Small intestine (tissue), 16 donors: Measurements from ENCODE around the gene KRTAP1-5. TPM values are rescaled to one million over a fixed set of nuclear protein-coding genes. Genes with fewer than 3 reads are reported as not detected.

Source experiments
- DNase-seq, 2 donors: peaks; one replicate each; pipeline versions ENCODE4 v3.0.0 to v3.0.0-alpha.2; 2013
- FAIRE-seq: peaks from 2 replicates; lab custom pipeline; 2012; peaks lifted over from hg19 to GRCh38; lab: Jason Lieb, UNC
- H3K27ac ChIP-seq, 3 donors: one replicate each; pipeline ENCODE4 v1.5.1; 2013; ENCODE audit warnings: low read length in 2 of 3, mild to moderate bottlenecking in 2 of 3, control low read depth in 1 of 3, inconsistent platforms in 1 of 3, low read depth in 1 of 3, moderate library complexity in 1 of 3
- H3K27me3 ChIP-seq, 3 donors: one replicate each; pipeline ENCODE4 v1.6.1; 2013; ENCODE audit warnings: low read length in 3 of 3, inconsistent platforms in 1 of 3; ENCODE audit not compliant: control insufficient read depth in 3 of 3, insufficient read depth in 3 of 3
- H3K36me3 ChIP-seq, 3 donors: one replicate each; pipeline ENCODE4 v1.6.1; 2013; ENCODE audit warnings: low read length in 3 of 3, inconsistent platforms in 1 of 3, low read depth in 1 of 3, mild to moderate bottlenecking in 1 of 3, moderate library complexity in 1 of 3; ENCODE audit not compliant: control insufficient read depth in 3 of 3, insufficient read depth in 2 of 3
- H3K4me1 ChIP-seq, 3 donors: one replicate each; pipeline ENCODE4 v1.6.1; 2013; ENCODE audit warnings: low read length in 2 of 3, inconsistent platforms in 1 of 3, low read depth in 1 of 3, mild to moderate bottlenecking in 1 of 3, moderate library complexity in 1 of 3; ENCODE audit not compliant: control insufficient read depth in 3 of 3, insufficient read depth in 2 of 3
- H3K4me3 ChIP-seq, 3 donors: one replicate each; pipeline ENCODE4 v1.5.1; 2013; ENCODE audit warnings: low read length in 3 of 3, control low read depth in 1 of 3, inconsistent platforms in 1 of 3, low read depth in 1 of 3, mild to moderate bottlenecking in 1 of 3, moderate library complexity in 1 of 3
- H3K9me3 ChIP-seq, 2 donors: one replicate each; pipeline ENCODE4 v1.6.1; 2013; ENCODE audit warnings: low read depth in 1 of 2, low read length in 1 of 2; ENCODE audit not compliant: control insufficient read depth in 2 of 2, insufficient read depth in 1 of 2
- WGBS, 3 donors: extraction: QIAGEN DNeasy Blood & Tissue Kit; methylation state at CpG; one replicate each; pipeline ENCODE4 v1.1.7; 2013; 5-methylcytosine and 5-hydroxymethylcytosine counted together
- long read RNA-seq, 10 donors: transcript quantifications; one replicate each; lab custom pipeline, GENCODE V29; 2026
- polyA plus RNA-seq, 4 donors: library from polyadenylated mRNA; stranded (reverse) in 3 of 4; unstranded in 1 of 4; fragments of 200-250 nt in 3 of 4; fragments of 120-200 nt in 1 of 4; gene quantifications; one replicate each; pipeline versions ENCODE4 v1.2.1 to v1.2.3, GENCODE V29; 2013
- donor health status: healthy with polysubstance abuse.
- donor health status: control.
- donor health status: control.
- donor health status: Bipolar disorder and iron deficiency.
- donor health status: healthy.

The KRTAP1-5 gene, protein sequence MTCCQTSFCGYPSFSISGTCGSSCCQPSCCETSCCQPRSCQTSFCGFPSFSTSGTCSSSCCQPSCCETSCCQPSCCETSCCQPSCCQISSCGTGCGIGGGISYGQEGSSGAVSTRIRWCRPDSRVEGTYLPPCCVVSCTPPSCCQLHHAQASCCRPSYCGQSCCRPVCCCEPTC
- polyA plus RNA-seq = under 1 TPM in 1 of 4 donors, not detected in 3; 0.04 TPM
- long read RNA-seq, donor 1 = 0 reads
- long read RNA-seq, donor 2 = 0 reads
- long read RNA-seq, donor 3 = 0 reads
- long read RNA-seq, donor 4 = 0 reads
- long read RNA-seq, donor 5 = 0 reads
- long read RNA-seq, donor 6 = 0 reads
- long read RNA-seq, donor 7 = 0 reads
- long read RNA-seq, donor 8 = 0 reads
- long read RNA-seq, donor 9 = 0 reads
- long read RNA-seq, donor 10 = 0 reads

DNA sequence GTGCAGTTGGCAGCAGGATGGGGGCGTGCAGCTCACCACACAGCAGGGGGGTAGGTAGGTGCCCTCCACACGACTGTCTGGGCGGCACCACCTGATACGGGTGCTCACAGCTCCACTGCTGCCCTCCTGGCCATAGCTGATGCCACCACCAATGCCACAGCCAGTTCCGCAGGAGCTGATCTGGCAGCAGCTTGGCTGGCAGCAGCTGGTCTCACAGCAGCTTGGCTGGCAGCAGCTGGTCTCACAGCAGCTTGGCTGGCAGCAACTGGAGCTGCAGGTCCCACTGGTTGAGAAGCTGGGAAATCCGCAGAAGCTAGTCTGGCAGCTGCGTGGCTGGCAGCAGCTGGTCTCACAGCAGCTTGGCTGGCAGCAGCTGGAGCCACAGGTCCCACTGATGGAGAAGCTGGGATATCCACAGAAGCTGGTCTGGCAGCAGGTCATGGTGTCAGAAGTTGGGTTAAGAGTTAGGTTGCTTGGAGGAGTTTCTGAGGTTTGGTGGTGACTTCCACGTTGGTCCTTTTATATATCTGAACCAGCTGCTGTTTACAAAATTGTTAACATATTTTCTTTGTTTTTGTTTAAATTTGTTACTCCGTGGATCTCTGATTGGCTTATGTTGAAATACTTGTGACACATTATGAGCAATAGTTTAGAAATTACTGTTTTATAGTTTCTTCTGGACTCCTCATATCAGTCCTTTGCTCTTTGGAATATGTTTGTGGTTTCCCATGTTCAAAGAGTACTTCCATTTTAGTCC lies at the start of gene KRTAP1-5:
TSS of gene KRTAP1-5 (minus strand) at position 494 of the 757 bp plus-strand sequence. CDS start at position 441, 53 bp downstream.
- 56 to 72% (median 71%) methylated on average over 9 of the region's 9 CpGs for WGBS, 3 donors
- DNase-seq (no peak), FAIRE-seq (no peak)
- Histone ChIP-seq H3K9me3 (no peaks in the 10 kb centered on the region), H3K36me3 (no peaks in the 10 kb centered on the region), H3K4me1 (no peaks in the 10 kb centered on the region), H3K4me3 (no peak within 1 kb of the TSS), H3K27ac (no peak within 1 kb of the TSS), H3K27me3 (no peaks in the 10 kb centered on the region)

DNA sequence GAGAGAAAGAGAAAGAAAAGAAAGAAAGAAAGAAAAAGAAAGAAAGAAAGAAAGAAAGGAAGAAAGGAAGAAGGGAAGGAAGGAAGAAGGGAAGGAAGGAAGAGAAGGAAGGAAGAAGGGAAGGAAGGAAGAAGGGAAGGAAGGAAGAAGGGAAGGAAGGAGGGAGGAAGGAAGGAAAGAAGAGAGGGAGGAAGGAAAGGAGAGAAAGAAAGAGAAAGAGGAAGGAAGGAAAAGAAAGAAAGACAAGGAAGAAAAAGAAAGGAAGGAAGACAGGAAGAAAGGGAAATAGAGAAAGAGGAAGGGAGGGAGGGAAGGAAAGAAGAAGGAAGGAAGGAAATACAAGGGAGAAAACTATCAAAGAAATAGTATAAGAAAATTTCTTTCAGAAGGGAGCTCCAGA lies 49.8 kb upstream of the KRTAP1-5 start:
- FAIRE-seq (no peak), DNase-seq (no peak)
- Histone ChIP-seq H3K4me1 (no peaks in the 10 kb centered on the region), H3K9me3 (no peaks in the 10 kb centered on the region), H3K4me3 (no peak overlapping the region), H3K27me3 (peaks cover 0 to 3% (median 3%) of the 10 kb centered on the region in 3 donors), H3K27ac (no peak overlapping the region), H3K36me3 (no peaks in the 10 kb centered on the region)

DNA sequence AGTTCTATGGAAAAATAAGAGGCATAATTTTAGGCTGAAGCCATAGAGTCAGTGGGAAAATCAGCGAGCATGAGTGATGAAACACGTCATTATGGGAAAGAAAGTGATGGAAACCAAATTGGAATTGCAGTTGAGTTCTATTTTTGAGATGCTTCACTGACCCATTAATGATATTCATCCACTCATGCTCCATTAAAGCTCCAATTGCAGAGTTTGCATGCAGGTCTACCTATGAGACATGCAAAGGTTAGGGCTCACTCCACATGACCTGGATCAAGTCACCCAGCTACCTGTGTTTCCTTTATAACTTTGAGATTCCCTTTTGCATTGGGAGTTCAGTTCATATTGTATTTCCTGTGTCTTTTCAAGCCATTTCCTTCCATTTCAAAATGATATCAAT lies 46.7 kb upstream of the KRTAP1-5 start:
- no peak for FAIRE-seq
- 88 to 93% (median 89%) methylated on average over 2 of the region's 2 CpGs for WGBS, 3 donors

DNA sequence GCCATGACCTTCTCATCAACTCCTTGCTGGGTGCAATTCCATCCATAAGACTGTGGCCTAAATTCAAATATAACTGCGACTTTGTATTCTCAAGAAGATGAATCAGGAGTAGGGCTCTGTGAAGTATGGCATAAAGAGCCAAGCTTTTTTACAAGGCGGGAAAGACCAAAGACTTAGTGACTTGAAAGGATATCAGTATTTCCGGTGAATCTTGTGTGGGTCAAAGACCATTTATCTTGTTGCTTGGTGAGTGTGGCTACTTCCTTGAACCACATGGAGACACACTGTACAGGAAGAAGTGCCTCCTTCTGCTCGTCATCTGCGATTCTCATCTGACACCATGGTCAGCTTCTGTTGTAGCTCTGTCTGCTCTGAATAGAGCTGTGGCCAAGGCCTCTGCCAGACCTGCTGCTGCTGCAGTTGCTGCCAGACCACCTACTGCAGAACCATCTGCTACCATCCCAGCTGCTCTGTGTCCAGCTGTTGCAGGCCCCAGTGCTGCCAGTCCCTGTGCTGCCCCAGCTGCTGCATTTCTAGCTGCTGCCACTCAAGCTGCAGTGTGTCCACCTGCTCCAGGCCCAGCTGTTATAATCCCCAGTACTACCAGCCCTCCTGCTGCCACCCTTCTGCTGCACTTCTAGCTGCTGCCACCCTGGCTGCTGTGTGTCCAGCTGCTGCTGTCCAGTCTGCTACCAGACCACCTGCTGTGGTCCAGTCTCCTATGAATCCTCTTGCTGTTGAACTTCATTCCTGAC lies 44.8 kb upstream of the KRTAP1-5 start:
- H3K9me3 ChIP-seq = no peaks in the 10 kb centered on the region
- no peak for DNase-seq
- 84 to 90% (median 89%) methylated on average over 5 of the region's 5 CpGs for WGBS, 3 donors
- H3K4me1 ChIP-seq = no peaks in the 10 kb centered on the region
- no peak overlapping the region for H3K4me3 ChIP-seq
- H3K27me3 ChIP-seq = peaks cover 0 to 3% (median 0%) of the 10 kb centered on the region in 3 donors
- H3K27ac ChIP-seq = no peak overlapping the region
- FAIRE-seq = no peak
- no peaks in the 10 kb centered on the region for H3K36me3 ChIP-seq

More for the DNA sequence above, 46.7 kb upstream of the KRTAP1-5 start:
- Histone ChIP-seq H3K4me1 (no peaks in the 10 kb centered on the region), H3K27me3 (peaks cover 0 to 3% (median 0%) of the 10 kb centered on the region in 3 donors), H3K4me3 (no peak overlapping the region), H3K27ac (no peak overlapping the region), H3K9me3 (no peaks in the 10 kb centered on the region), H3K36me3 (no peaks in the 10 kb centered on the region)
- DNase-seq = no peak

DNA sequence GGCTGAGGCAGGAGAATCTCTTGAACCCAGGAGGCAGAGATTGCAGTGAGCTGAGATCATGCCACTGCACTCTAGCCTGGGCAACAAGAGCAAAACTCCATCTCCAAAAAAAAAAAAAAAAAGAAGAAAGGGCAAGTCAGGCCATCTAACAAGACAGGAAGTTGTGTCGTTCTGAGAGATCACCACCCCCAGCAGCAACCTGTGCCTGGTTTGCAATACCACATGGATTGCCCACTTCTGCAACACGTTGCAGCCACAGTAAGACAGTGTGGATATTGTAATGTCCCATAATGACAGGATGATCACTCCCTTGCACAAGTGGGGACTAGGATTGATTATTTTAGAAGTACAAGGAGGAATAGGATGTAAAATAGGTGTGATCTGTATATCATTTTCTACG lies 42.0 kb upstream of the KRTAP1-5 start:
- no peak for FAIRE-seq
- H3K27me3 ChIP-seq = peaks cover 0 to 5% (median 0%) of the 10 kb centered on the region in 3 donors
- no peaks in the 10 kb centered on the region for H3K36me3 ChIP-seq
- 70 to 89% (median 73%) methylated on average over 3 of the region's 3 CpGs for WGBS, 3 donors
- H3K9me3 ChIP-seq = no peaks in the 10 kb centered on the region
- H3K27ac ChIP-seq = no peak overlapping the region
- no peaks in the 10 kb centered on the region for H3K4me1 ChIP-seq
- DNase-seq = no peak
- no peak overlapping the region for H3K4me3 ChIP-seq

DNA sequence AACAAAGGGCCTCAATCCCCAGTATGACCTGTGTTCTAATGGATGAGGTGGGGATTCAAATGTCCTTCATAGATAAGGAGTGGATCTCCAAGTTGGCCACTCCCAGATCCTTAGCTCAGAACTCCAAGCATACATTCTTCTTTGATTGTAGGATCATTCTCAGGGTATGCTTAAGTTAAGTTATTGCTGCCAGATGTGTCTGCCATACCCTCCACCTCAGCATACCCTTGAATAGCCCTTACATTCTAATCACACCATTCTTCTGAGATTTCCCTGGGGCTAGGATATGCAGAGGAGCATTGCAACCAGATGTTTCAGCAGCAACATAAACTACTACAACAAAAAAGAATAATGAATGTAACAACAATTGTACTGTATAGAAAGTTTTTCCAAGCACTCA lies 40.3 kb upstream of the KRTAP1-5 start:
- Histone ChIP-seq H3K27ac (no peak overlapping the region), H3K36me3 (no peaks in the 10 kb centered on the region), H3K27me3 (peaks cover 0 to 5% (median 0%) of the 10 kb centered on the region in 3 donors), H3K4me3 (no peak overlapping the region), H3K4me1 (no peaks in the 10 kb centered on the region), H3K9me3 (no peaks in the 10 kb centered on the region)
- no peak for DNase-seq
- FAIRE-seq = no peak

DNA sequence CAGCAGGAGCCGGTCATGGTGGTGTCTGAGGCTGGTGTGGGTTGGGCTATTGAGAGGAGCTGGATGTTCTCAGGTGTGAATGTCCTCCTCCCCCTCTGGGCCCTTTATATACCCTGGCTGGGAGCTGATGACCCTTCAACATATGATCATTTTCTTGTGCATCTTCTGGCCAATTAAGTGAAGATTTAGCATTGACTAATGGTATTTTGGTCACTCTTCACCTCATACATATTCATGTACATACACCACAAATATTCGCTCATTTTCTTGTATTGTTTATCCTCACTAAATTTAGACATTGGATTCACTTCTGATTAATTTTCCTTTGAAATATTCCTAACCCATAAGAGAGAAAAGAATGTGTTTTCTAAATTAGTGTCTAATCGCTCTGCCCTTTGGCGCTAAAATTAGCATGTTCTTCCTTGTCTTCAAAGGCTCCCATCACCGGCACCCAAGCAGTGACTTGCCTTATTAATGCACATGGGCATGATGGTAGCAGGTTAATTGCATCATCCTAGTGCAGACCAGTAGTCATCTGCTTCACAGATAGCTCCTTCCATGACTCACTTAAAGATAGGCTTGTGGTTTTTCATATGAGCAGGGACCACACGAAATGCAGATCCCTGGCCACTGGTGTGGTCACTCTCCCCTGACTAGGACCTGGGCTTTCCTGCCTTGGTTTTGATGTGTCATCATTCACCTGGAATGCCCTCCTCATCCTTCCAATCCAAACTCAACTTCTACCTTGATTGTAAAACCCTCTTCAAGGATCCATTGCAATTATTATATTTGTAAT lies 39.0 kb upstream of the KRTAP1-5 start, which contains the start of gene KRTAP2-4:
TSS of gene KRTAP2-4 (minus strand) at position 51 of the 796 bp plus-strand sequence. CDS start at position 17, 34 bp downstream.
- no peaks in the 10 kb centered on the region for H3K4me1 ChIP-seq
- H3K36me3 ChIP-seq = no peaks in the 10 kb centered on the region
- no peaks in the 10 kb centered on the region for H3K9me3 ChIP-seq
- DNase-seq (no peak), FAIRE-seq (no peak)
- H3K27ac ChIP-seq = no peak within 1 kb of the TSS
- H3K4me3 ChIP-seq = no peak within 1 kb of the TSS
- 82 to 93% (median 91%) methylated on average over 6 of the region's 6 CpGs for WGBS, 3 donors
- peaks cover 0 to 5% (median 2%) of the 10 kb centered on the region in 3 donors for H3K27me3 ChIP-seq
